Peyer's patch (tissue), 4 donors: ENCODE data around the gene ZNHIT2. TPM values are rescaled to one million over a fixed set of nuclear protein-coding genes. Genes with fewer than 3 reads are reported as not detected.
A peak's percentile ranks its signal among the peaks of the same experiment; 100 is the strongest.

Experiments used
- DNase-seq, 3 donors: peaks; one replicate each; pipeline ENCODE4 v3.0.0-alpha.2; 2017 to 2019
- H3K27ac ChIP-seq, 4 donors: fragments of 200-600 bp; sonication (generic); one replicate each; pipeline ENCODE4 v1.5.1; 2016 to 2019
- H3K27me3 ChIP-seq, 2 donors: fragments of 200-600 bp; sonication (generic); one replicate each; pipeline ENCODE4 v1.5.1; 2019
- H3K36me3 ChIP-seq, 3 donors: fragments of 200-600 bp; sonication (generic); one replicate each; pipeline ENCODE4 v1.5.1; 2016 to 2019
- H3K4me1 ChIP-seq, 4 donors: fragments of 200-600 bp; sonication (generic); one replicate each; pipeline ENCODE4 v1.5.1; 2016 to 2019
- H3K4me3 ChIP-seq, 4 donors: fragments of 200-600 bp; sonication (generic); 1 replicate in 3 of 4; 2 replicates in 1 of 4; pipeline ENCODE4 v1.5.1; 2016 to 2019; ENCODE audit warnings: mild to moderate bottlenecking in 1 of 4
- H3K9me3 ChIP-seq, 4 donors: fragments of 200-600 bp; sonication (generic); one replicate each; pipeline ENCODE4 v1.5.1; 2016 to 2019; ENCODE audit warnings: mild to moderate bottlenecking in 1 of 4
- POLR2A ChIP-seq, 2 donors: fragments of 450-650 bp; IDR thresholded peaks; one replicate each; pipeline ENCODE4 v1.5.1; 2017; ENCODE audit warnings: antibody characterized with exemption in 2 of 2, mild to moderate bottlenecking in 2 of 2, moderate library complexity in 2 of 2
- total RNA-seq, 4 donors: library from RNA; depleted of rRNA; stranded (reverse); fragments of >200 nt; gene quantifications; one replicate each; pipeline ENCODE4 v1.1.0, GENCODE V29; 2016
- TF ChIP-seq, protein P1 (sequence below), 6 experiments: fragments of 450-650 bp in 4 of 6; fragments of 200-600 bp in 2 of 6; sonication (generic) in 1 of 6; IDR thresholded peaks; one replicate each; pipeline ENCODE4 v1.5.1; 2017 to 2019; ENCODE audit warnings: antibody characterized with exemption in 6 of 6, mild to moderate bottlenecking in 3 of 6, moderate library complexity in 1 of 6

ZNHIT2 gene
- total RNA-seq, 4 donors from 2014 or later, result 8.7 to 20.6 (median 13.8) TPM

DNA sequence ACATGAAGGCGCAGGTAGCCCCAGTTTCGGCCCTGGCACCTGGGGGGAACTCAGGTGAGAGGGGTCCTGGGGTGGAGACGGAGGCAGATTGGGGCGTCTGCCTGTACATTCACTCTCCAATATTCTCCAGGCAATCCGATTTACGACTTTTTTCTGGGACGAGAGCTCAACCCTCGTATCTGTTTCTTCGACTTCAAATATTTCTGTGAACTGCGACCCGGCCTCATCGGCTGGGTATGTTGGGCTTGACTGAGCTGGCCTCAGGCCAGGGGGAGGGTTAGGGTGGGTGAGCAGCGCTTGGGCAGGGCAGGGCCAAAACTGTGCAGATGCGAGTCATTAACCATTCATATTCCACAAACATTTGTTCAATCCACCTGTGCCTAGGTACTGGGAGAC, 4.1 kb downstream of the ZNHIT2 start:
- peak overlapping the region in 2 of 4 donors; percentile 77 to 82 for H3K27ac ChIP-seq
- TF ChIP-seq POLR2A (IDR thresholded peaks at IDR 0.05), result no peak
- TF ChIP-seq, protein P1, sequence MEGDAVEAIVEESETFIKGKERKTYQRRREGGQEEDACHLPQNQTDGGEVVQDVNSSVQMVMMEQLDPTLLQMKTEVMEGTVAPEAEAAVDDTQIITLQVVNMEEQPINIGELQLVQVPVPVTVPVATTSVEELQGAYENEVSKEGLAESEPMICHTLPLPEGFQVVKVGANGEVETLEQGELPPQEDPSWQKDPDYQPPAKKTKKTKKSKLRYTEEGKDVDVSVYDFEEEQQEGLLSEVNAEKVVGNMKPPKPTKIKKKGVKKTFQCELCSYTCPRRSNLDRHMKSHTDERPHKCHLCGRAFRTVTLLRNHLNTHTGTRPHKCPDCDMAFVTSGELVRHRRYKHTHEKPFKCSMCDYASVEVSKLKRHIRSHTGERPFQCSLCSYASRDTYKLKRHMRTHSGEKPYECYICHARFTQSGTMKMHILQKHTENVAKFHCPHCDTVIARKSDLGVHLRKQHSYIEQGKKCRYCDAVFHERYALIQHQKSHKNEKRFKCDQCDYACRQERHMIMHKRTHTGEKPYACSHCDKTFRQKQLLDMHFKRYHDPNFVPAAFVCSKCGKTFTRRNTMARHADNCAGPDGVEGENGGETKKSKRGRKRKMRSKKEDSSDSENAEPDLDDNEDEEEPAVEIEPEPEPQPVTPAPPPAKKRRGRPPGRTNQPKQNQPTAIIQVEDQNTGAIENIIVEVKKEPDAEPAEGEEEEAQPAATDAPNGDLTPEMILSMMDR (IDR thresholded peaks at IDR 0.05), result no peak
- DNase-seq, result no peak
- H3K36me3 ChIP-seq, result peaks cover 0 to 14% (median 0%) of the 10 kb centered on the region in 3 donors
- no peaks in the 10 kb centered on the region for H3K9me3 ChIP-seq
- no peaks in the 10 kb centered on the region for H3K27me3 ChIP-seq
- H3K4me1 ChIP-seq, result peaks cover 11 to 48% (median 30%) of the 10 kb centered on the region in 4 donors
- H3K4me3 ChIP-seq, result peak overlapping the region; percentile 37 to 68 (median 58)

GRCh38 chr11:65112546-65113360, 4.7 kb downstream of the ZNHIT2 start:
- Histone ChIP-seq H3K36me3 (peaks cover 0 to 20% (median 0%) of the 10 kb centered on the region in 3 donors), H3K27me3 (no peaks in the 10 kb centered on the region), H3K9me3 (no peaks in the 10 kb centered on the region), H3K4me1 (peaks cover 11 to 48% (median 30%) of the 10 kb centered on the region in 4 donors), H3K4me3 (peak overlapping the region; percentile 37 to 68 (median 58)), H3K27ac (peak overlapping the region; percentile 67 to 82 (median 73))
- peak; percentile 75 to 87 (median 85) for DNase-seq
- TF ChIP-seq, protein P1 (IDR thresholded peaks at IDR 0.05), result peak; percentile 91 to 95 (median 93)
- no peak for TF ChIP-seq POLR2A (IDR thresholded peaks at IDR 0.05)

DNA sequence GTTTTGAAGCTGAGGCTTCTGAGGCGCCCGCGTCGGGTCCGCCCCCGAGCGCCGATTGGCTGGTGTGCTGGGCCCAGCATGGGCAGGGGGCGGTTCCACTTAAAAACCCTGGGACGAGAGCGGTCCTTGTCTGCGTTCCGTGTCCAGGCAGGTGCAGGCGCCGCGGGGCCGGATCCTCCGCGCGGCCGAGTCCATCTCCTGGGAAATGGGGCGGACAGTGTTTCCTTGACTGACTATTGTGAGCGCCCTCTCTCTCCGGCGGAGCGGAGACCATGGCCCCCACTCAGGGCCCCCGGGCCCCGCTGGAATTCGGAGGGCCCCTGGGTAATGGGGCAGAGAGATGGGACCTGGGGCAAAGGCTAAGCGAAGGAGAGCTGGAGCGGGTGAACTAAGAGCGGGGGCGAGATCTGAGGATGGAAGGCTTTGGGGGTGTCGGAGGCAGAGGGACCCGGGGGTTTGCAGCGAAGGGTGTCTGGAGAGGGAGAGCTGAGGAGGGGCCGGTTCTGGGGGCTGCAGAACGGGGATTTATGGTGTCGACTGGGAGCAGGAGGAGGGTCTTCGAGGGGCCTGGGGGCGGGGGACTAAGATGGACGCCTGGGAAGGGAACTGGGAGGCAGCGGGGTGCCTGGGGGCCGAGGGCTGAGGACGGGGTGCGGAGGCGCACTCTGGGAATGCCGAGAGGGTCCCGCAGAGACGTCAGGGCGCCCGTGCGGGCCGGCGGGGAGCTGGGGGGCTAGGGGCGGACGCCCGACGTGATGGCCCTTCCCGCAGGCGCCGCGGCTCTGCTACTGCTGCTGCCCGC, 5.6 kb downstream of the ZNHIT2 start, which contains the start of gene TM7SF2:
Gene TM7SF2, plus strand, starts transcription at position 129 of the 802 bp plus-strand sequence. Its CDS starts 144 bp downstream, at position 273.
- peaks cover 0 to 23% (median 0%) of the 10 kb centered on the region in 3 donors for H3K36me3 ChIP-seq
- H3K4me3 ChIP-seq, result peak within 1 kb of the TSS; percentile 37 to 68 (median 58)
- peak; percentile 92 to 96 for TF ChIP-seq POLR2A (IDR thresholded peaks at IDR 0.05)
- TF ChIP-seq, protein P1 (IDR thresholded peaks at IDR 0.05), result peak in 1 of 6 experiments; percentile 1
- H3K27me3 ChIP-seq, result no peaks in the 10 kb centered on the region
- peak; percentile 98 to 99 (median 99) for DNase-seq
- peaks cover 11 to 47% (median 29%) of the 10 kb centered on the region in 4 donors for H3K4me1 ChIP-seq
- H3K27ac ChIP-seq, result peak within 1 kb of the TSS; percentile 67 to 82 (median 73)
- H3K9me3 ChIP-seq, result no peaks in the 10 kb centered on the region

DNA sequence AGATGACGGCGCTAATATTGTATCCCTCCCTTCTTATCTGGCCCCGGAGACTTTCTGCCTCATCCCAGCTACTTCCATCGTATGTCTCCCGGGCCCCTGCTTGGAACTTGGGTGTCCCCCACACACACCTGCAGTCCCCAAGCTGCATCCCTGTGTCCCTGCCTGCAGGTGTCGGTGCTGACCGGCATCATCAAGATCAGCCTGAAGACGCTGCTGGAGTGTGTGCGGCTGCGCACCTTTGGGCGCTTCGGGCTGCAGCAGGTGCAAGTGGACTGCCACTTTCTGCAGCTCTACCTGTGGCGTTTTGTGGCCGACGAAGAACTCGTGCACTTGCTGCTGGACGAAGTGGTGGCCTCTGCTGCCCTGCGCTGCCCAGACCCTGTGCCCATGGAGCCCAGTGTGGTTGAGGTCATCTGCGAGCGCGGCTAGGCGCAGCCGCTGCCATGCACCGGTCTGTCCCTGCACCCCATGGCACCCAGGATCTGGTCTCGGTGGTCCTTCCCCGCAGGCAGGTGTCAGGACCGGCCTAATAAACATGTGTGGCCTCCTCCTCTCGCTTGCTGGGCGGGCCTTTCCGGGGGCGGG, 6.2 kb downstream of the ZNHIT2 start:
- Histone ChIP-seq H3K9me3 (no peaks in the 10 kb centered on the region), H3K4me1 (peaks cover 5 to 40% (median 24%) of the 10 kb centered on the region in 4 donors), H3K36me3 (peaks cover 0 to 23% (median 0%) of the 10 kb centered on the region in 3 donors), H3K27me3 (no peaks in the 10 kb centered on the region), H3K4me3 (peak overlapping the region in 2 of 4 donors; percentile 58 to 59), H3K27ac (peak overlapping the region in 3 of 4 donors; percentile 69 to 82 (median 77))
- TF ChIP-seq POLR2A (IDR thresholded peaks at IDR 0.05), result no peak
- TF ChIP-seq, protein P1 (IDR thresholded peaks at IDR 0.05), result peak in 1 of 6 experiments; percentile 1
- DNase-seq, result peak in 1 of 3 donors; percentile 49

GRCh38 chr11:65110354-65110861, 7.1 kb downstream of the ZNHIT2 start:
- Histone ChIP-seq H3K27me3 (no peaks in the 10 kb centered on the region), H3K27ac (peak overlapping the region; percentile 20 to 82 (median 56)), H3K4me1 (peaks cover 4 to 33% (median 20%) of the 10 kb centered on the region in 4 donors), H3K9me3 (no peaks in the 10 kb centered on the region), H3K36me3 (peaks cover 0 to 30% (median 0%) of the 10 kb centered on the region in 3 donors), H3K4me3 (no peak overlapping the region)
- TF ChIP-seq, protein P1 (IDR thresholded peaks at IDR 0.05), result peak; percentile 95 to 99 (median 98)
- no peak for TF ChIP-seq POLR2A (IDR thresholded peaks at IDR 0.05)
- DNase-seq, result peak; percentile 91 to 96 (median 92)
